HG03575 (cell line): ENCODE measurements around the gene BTBD1.
A peak's percentile ranks its signal among the peaks of the same experiment; 100 is the strongest.
"Not testable (repeated sequence)": the region's sequence is repeated elsewhere in the genome, so short reads cannot be mapped to it uniquely, and the experiment has no call there.

Source experiments
- ATAC-seq: cut with Tn5 transposase; IDR thresholded peaks from one replicate; pipeline ENCODE4 v1.9.1; 2021; ENCODE audit not compliant: unreplicated experiment, insufficient number of reproducible peaks, low FRiP score; ENCODE audit errors: extremely low read depth

Gene BTBD1

GRCh38 chr15:83010709-83011270, 56.3 kb downstream of the BTBD1 start:
- ATAC-seq: peak; percentile 29

GRCh38 chr15:83000672-83001031, 66.4 kb downstream of the BTBD1 start:
- not testable (repeated sequence) for ATAC-seq

GRCh38 chr15:82999905-83000671, 67.0 kb downstream of the BTBD1 start:
- ATAC-seq: no peak

DNA sequence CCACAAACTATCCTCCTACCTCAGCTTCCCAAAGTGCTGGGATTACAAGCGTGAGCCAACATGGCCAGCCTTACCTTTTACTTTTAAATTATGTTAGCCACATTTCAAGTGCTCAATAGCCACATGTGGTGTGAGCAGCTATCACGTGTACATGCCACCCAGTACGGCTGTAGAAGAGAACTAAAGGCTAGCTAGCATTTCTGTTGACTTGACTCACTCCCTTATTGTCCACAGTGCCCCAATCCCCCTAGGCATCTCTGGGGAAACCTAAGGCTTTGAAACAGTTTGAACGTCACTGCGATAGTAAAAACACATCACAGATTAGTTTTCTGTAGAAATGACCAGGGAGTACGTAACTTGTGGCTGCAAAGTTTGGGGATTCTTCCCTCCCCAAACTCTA, 67.6 kb downstream of the BTBD1 start:
- ATAC-seq: no peak

DNA sequence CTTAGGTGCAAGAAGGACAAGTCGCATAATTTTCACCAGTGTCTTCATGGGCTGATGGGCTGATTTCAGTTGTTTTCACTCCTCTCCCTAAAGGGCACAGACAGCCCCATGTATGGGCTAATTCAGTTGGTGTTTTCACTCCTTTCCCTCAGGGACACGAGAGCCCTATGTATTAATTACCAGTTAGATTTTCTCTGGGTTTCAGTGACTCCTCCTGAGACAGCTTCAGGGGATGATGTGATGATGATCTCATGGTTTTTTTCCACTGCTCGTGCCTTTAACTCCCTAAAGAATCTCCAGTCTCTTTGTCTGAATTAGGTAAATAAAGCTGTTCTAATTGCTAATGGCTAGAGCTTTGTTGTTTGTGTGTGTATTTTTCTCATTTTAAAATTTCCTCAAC, 71.1 kb downstream of the BTBD1 start:
- no peak for ATAC-seq

DNA sequence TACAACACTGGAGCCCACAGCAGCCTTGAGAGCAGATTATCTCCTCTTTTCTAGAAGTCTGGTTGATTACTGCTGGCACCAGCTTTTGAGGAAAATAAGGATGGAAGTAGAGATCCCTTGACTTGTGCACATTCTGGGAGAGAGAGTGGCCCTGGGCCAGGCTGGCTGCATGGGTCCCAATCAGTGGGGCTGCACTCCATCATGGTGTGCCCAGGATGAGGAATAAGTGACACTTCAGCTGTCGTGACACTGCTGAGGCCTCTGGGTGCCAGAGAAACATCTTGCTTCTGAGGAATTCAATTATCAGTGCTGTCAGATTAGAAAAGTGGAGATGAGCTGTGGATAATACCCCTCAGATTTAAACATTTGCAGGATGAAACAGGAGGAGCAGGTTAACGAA, 72.0 kb downstream of the BTBD1 start:
- ATAC-seq: no peak

DNA sequence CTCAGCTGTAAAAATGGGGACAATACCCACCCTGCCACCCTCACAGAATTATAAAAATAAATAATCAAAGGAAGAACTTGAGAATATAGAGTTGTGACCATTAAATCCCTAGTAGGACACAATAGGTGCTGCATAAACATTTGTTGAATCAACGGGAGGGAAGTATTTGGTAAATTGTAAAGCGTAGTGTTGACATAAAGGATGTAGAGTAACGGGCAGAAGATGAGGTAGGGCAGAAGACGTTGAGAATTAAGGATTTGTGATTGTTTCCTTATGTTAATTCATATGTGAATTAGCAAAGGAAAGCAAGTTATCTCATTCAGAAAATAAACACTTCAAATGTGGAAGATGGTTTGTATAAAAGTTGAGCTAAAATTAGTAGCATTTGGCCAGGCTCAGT, 73.9 kb downstream of the BTBD1 start:
- ATAC-seq: no peak

DNA sequence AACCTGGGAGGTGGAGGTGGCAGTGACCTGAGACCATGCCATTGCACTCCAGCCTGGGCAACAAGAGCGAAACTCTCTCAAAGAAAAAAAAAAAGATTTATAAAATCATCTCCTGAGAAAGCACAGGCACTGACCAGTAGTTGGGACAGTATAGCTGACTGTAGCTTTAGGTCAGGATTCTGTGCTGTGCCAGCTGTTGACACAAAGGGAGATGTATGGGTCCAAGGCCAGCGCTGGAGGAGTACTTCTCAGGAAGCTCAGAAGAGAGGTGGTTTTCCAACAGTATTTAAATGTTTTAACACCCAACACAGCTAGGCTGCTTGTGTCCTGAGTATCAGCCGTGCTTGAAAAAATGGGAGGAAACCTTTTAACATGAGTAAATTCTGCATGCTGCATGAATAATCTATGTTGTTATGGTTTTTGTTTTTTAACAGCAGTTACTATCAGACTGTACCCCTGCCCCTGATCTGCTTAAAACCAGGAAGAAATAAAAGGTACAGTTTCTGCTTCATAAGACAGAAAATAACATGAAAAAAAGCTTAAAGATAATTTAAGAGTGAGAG, 74.5 kb downstream of the BTBD1 start:
- ATAC-seq: no peak

GRCh38 chr15:82986442-82986780, 80.6 kb downstream of the BTBD1 start:
- ATAC-seq: no peak

- peak; percentile 88 for ATAC-seq
Measured at GRCh38 chr15:82985688-82986441, 81.2 kb downstream of the BTBD1 start, which contains the start of gene RAMAC. RAMAC (plus strand) TSS chr15:82986210; CDS start chr15:82989019, 2,809 bp downstream.

GRCh38 chr15:82980981-82981380, 86.1 kb downstream of the BTBD1 start:
- ATAC-seq: no peak

GRCh38 chr15:82979726-82980125, 87.3 kb downstream of the BTBD1 start:
- no peak for ATAC-seq

DNA sequence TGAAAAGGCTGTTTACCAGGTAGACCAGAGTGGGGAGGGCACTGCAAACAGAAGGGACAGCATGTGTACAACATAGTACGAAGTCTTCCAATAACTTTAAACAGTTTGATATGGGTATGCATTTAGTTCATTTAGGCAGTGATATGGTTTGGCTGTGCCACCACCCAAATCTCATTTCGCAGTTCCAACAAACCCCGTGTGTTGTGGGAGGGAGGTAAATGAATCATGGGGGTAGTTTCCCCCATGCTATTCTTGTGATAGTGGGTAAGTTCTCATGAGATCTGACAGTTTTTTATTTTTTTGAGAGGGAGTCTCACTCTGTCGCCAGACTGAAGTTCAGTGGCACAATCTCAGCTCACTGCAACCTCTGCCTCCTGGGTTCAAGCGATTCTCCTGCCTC, 88.6 kb downstream of the BTBD1 start:
- ATAC-seq: no peak

GRCh38 chr15:82977076-82977475, 90.0 kb downstream of the BTBD1 start:
- ATAC-seq: no peak

DNA sequence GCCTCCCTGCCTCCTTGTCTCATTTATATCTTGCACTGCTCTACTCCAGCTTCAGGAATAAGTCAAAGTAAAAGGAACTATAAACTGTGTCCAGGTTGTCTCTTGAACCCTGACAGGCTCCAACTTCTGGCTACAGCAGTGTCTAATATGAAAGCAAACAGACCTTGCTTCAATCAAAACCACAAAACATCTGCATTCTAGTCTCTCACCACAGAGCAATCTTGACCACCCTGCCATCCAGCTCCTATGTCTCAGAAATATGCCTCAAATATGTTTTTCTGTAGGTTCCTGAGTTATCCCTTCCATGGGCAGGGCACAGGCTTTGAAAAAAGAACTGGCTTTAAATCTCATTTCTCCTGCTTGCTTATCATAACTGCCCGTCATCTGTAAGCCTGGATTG, 94.1 kb downstream of the BTBD1 start:
- no peak for ATAC-seq

DNA sequence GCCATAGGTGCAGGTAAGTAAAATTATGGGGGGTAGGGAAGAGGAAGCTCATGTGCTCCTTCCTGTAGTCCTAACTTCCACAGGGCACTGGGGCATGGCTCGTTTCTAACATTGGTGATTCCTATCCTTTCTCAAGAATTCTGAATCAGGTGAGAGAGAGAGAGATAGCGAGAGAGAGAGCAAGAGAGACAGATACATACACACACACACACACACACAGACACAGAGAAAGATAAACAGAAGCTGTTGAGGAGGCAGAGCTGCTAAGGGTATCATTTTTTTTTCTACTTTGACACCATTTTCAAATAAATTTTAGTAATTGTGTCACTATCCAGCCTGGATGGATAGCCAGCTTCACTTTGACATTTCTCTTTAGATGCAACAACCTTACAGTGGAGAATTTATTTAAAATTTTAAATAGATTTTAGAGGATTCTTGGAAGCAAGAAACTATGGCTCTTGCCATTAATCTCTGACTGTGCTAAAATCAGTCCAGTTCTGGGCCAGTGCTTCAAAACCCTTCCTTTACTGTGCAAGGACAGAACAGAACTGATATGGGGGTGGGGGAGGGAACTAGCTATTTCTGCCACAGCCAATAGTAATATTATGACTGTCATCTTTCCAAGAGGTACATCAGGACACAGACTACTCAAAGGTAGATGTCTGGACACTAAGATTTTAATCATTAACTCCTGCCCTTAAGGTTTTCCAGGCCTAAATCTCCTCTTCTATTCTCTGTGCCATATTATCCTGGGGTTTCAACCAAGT, 95.7 kb downstream of the BTBD1 start:
- no peak for ATAC-seq

DNA sequence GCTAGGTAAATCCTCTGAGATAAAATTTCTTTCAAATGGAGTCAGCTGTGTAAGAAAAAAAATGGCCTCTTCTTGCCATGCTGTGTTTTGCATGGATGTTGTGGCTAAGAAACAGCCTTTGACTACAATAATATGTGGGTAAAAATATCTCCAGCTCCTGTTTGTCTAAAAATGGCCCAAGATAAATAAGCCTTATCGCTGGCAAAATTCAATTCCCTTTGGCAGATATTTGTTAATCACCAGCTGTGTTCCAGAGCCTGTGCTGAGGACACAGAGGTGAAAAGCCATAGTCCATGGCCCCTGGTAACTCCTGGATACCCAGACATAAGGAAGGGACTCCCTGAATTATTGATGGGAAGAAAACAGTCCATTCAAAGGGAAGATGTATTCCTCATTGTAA, 96.4 kb downstream of the BTBD1 start:
- no peak for ATAC-seq

DNA sequence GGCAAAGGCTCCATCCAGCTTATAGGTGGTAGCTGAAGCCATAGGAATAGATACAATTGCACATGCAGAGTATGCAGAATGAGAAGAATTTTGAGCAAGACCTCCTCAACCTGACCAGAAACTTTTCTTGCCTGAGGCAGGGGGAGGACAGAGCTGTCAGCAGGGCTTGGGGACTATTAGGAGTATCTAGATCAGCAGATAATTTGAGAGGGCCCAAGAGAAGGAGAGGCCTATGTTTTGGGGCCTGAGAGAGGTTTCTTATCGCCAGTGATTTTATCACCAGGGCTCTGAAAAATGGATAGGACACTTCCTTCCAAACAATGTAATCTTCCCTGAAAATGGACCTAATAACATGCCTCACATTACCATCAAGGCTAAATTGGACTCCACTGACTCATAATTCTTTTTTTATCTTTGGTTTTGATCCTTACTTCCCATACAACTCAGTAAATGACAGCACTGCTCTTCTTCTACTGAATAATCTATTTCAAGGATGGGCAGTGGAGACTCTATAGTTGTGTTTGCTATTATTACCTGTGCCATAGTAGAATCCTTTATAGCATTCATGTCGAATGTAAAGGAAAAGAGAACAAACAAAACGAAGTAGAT, 96.9 kb downstream of the BTBD1 start:
- no peak for ATAC-seq

GRCh38 chr15:82969353-82969752, 97.7 kb downstream of the BTBD1 start:
- no peak for ATAC-seq
